Measurements from ENCODE around the gene WASL.

GRCh38 chr7:123695944-123696677 lies 52.7 kb downstream of the WASL start:
- TF ChIP-seq CTCF (optimal IDR thresholded peaks at IDR 0.05 in 1 of 3, IDR thresholded peaks at IDR 0.05 in 1 of 3, conservative IDR thresholded peaks at IDR 0.05 in 1 of 3; ENCODE audit: extremely low read depth in 1 of 3, insufficient read depth in 2 of 3, low read length in 3 of 3) = no peak
- TF ChIP-seq EZH2 (IDR thresholded peaks at IDR 0.05; ENCODE audit: low read length) = no peak
